ENCODE data around the gene COBLL1. TPM values are rescaled to one million over a fixed set of nuclear protein-coding genes. Genes with fewer than 3 reads are reported as not detected.

Gene COBLL1
- total RNA-seq, 3 donors from 2014 or later = 19.5 to 30.0 (median 26.1) TPM

DNA sequence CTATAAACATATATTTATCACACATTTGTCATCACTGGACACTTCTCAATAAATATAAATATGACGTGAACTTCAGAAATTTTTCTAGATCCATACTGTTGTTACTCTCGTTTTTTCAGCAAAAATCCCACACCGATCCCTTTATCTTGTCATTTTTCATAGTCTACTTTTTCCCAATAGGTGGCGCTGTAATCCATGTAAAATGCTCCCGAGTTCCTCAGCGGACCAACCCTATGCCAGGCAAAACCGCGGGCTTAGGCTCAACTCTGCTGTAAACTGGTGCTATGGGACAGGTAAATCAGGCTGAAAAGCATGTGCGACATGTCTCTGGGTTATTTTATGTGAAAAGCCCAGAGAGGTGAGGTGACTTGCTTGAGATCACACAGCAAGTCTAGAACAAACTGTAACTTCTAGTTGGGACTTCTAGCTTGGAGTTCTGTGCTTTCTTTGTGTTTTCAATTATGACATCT lies 104.0 kb downstream of the COBLL1 start:
- intact Hi-C loops (cut with DNase I, micrococcal nuclease) = loop anchor here (5.0 to 10.0 kb wide), 2 partner anchors 177 to 180 kb away; no protein-coding TSS in a partner anchor
- H3K9me3 ChIP-seq = no peaks in the 10 kb centered on the region
- H3K4me3 ChIP-seq = no peak overlapping the region
- ATAC-seq (peak; percentile 92), DNase-seq (peak; percentile 56 to 74 (median 65))
- TF ChIP-seq, protein P1, sequence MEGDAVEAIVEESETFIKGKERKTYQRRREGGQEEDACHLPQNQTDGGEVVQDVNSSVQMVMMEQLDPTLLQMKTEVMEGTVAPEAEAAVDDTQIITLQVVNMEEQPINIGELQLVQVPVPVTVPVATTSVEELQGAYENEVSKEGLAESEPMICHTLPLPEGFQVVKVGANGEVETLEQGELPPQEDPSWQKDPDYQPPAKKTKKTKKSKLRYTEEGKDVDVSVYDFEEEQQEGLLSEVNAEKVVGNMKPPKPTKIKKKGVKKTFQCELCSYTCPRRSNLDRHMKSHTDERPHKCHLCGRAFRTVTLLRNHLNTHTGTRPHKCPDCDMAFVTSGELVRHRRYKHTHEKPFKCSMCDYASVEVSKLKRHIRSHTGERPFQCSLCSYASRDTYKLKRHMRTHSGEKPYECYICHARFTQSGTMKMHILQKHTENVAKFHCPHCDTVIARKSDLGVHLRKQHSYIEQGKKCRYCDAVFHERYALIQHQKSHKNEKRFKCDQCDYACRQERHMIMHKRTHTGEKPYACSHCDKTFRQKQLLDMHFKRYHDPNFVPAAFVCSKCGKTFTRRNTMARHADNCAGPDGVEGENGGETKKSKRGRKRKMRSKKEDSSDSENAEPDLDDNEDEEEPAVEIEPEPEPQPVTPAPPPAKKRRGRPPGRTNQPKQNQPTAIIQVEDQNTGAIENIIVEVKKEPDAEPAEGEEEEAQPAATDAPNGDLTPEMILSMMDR (IDR thresholded peaks at IDR 0.05) = peak; percentile 42
- H3K36me3 ChIP-seq (ENCODE audit: low read depth) = no peaks in the 10 kb centered on the region
- peaks cover 5% of the 10 kb centered on the region for H3K4me1 ChIP-seq (ENCODE audit: low read depth)

- no peak for DNase-seq
- Histone ChIP-seq H3K36me3 (ENCODE audit: low read depth) (no peaks in the 10 kb centered on the region), H3K4me1 (ENCODE audit: low read depth) (peaks cover 5% of the 10 kb centered on the region), H3K4me3 (no peak overlapping the region), H3K9me3 (no peaks in the 10 kb centered on the region)
- intact Hi-C loops (cut with DNase I, micrococcal nuclease) = loop anchor here (5.0 to 10.0 kb wide), 2 partner anchors 179 to 182 kb away; no protein-coding TSS in a partner anchor
- ATAC-seq = no peak
- TF ChIP-seq, protein P1 (IDR thresholded peaks at IDR 0.05) = no peak
These were observed 106.2 kb downstream of the COBLL1 start for GRCh38 chr2:164735309-164735919.

DNA sequence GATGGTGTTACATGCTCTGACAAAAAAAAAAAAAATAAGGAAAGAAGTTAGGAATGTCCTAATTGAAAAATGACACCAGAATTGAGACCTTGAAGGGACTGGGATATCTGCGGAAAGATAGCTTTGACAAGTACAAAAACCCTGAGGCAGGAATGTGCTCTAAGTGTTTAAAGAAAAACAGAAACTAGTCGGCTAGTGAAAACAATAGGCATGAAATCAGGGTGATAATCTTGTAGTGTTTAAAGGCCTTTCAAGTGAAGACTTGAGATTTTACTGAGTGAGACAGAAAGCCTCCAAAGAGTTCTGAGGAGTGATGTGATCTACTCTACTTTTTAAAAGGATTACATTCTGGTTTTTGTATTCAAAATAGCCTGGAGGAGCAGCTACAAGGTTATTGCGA lies 107.4 kb downstream of the COBLL1 start:
- Histone ChIP-seq H3K36me3 (ENCODE audit: low read depth) (no peaks in the 10 kb centered on the region), H3K9me3 (no peaks in the 10 kb centered on the region), H3K4me1 (ENCODE audit: low read depth) (peaks cover 5% of the 10 kb centered on the region), H3K4me3 (no peak overlapping the region)
- intact Hi-C loops (cut with DNase I, micrococcal nuclease) = loop anchor here in 1 of 2 donors (10.0 kb wide), 1 partner anchor 181 kb away; no protein-coding TSS in a partner anchor
- no peak for DNase-seq
- no peak for ATAC-seq
- TF ChIP-seq, protein P1 (IDR thresholded peaks at IDR 0.05) = no peak

GRCh38 chr2:164725542-164725941 lies 116.1 kb downstream of the COBLL1 start:
- no peaks in the 10 kb centered on the region for H3K36me3 ChIP-seq (ENCODE audit: low read depth)
- no peak overlapping the region for H3K4me3 ChIP-seq
- H3K4me1 ChIP-seq (ENCODE audit: low read depth) = no peaks in the 10 kb centered on the region
- TF ChIP-seq, protein P1 (IDR thresholded peaks at IDR 0.05) = no peak
- intact Hi-C loops (cut with DNase I, micrococcal nuclease) = no loop called here
- H3K9me3 ChIP-seq = no peaks in the 10 kb centered on the region
- DNase-seq = no peak
- ATAC-seq = no peak

GRCh38 chr2:164722616-164723338 lies 118.8 kb downstream of the COBLL1 start:
- H3K36me3 ChIP-seq (ENCODE audit: low read depth) = no peaks in the 10 kb centered on the region
- H3K4me1 ChIP-seq (ENCODE audit: low read depth) = no peaks in the 10 kb centered on the region
- ATAC-seq (no peak), DNase-seq (no peak)
- TF ChIP-seq, protein P1 (IDR thresholded peaks at IDR 0.05) = no peak
- no peaks in the 10 kb centered on the region for H3K9me3 ChIP-seq
- no peak overlapping the region for H3K4me3 ChIP-seq
- intact Hi-C loops (cut with DNase I, micrococcal nuclease) = no loop called here
